ENCODE results near the gene LRMDA. TPM values are rescaled to one million over a fixed set of nuclear protein-coding genes. Genes with fewer than 3 reads are reported as not detected.

Gene LRMDA
- total RNA-seq, 4 donors from 2014 or later = 0.76 to 6.4 (median 1.3) TPM

- H3K4me3 ChIP-seq (ENCODE audit: low read depth, poor library complexity, severe bottlenecking) = no peak overlapping the region
- WGBS, 2 donors = 88 to 89% methylated on average over 4 of the region's 4 CpGs
- no peak for DNase-seq (ENCODE audit: low spot score in 2 of 2)
- TF ChIP-seq CTCF (IDR thresholded peaks at IDR 0.05) (no peak), POLR2A (IDR thresholded peaks at IDR 0.05) (no peak)
- intact Hi-C loops (cut with DNase I; ENCODE audit: low total_unique reads) = no loop called here
Observed at GRCh38 chr10:75696536-75696935, 265.1 kb downstream of the LRMDA start.

- TF ChIP-seq CTCF (IDR thresholded peaks at IDR 0.05) (no peak), POLR2A (IDR thresholded peaks at IDR 0.05) (no peak)
- no peak overlapping the region for H3K4me3 ChIP-seq (ENCODE audit: low read depth, poor library complexity, severe bottlenecking)
- DNase-seq (ENCODE audit: low spot score in 2 of 2) = no peak
- 75 to 79% methylated on average over 9 of the region's 9 CpGs for WGBS, 2 donors
- intact Hi-C loops (cut with DNase I; ENCODE audit: low total_unique reads) = no loop called here
Observed at GRCh38 chr10:75703191-75703854, 271.9 kb downstream of the LRMDA start.

GRCh38 chr10:75705426-75705825 lies 274.0 kb downstream of the LRMDA start:
- intact Hi-C loops (cut with DNase I; ENCODE audit: low total_unique reads) = no loop called here
- TF ChIP-seq CTCF (IDR thresholded peaks at IDR 0.05) (no peak), POLR2A (IDR thresholded peaks at IDR 0.05) (no peak)
- WGBS, 2 donors = 94% methylated on average over 5 of the region's 5 CpGs
- DNase-seq (ENCODE audit: low spot score in 2 of 2) = no peak
- no peak overlapping the region for H3K4me3 ChIP-seq (ENCODE audit: low read depth, poor library complexity, severe bottlenecking)

GRCh38 chr10:75707080-75707840 lies 275.8 kb downstream of the LRMDA start:
- no peak overlapping the region for H3K4me3 ChIP-seq (ENCODE audit: low read depth, poor library complexity, severe bottlenecking)
- intact Hi-C loops (cut with DNase I; ENCODE audit: low total_unique reads) = no loop called here
- WGBS, 2 donors = 90 to 93% methylated on average over 9 of the region's 9 CpGs
- no peak for DNase-seq (ENCODE audit: low spot score in 2 of 2)
- TF ChIP-seq POLR2A (IDR thresholded peaks at IDR 0.05) = no peak
- TF ChIP-seq CTCF (IDR thresholded peaks at IDR 0.05) = no peak

GRCh38 chr10:75708060-75708459 lies 276.6 kb downstream of the LRMDA start:
- 41 to 68% methylated on average over 9 of the region's 9 CpGs for WGBS, 2 donors
- H3K4me3 ChIP-seq (ENCODE audit: low read depth, poor library complexity, severe bottlenecking) = no peak overlapping the region
- TF ChIP-seq CTCF (IDR thresholded peaks at IDR 0.05) = no peak
- no peak for TF ChIP-seq POLR2A (IDR thresholded peaks at IDR 0.05)
- intact Hi-C loops (cut with DNase I; ENCODE audit: low total_unique reads) = no loop called here
- no peak for DNase-seq (ENCODE audit: low spot score in 2 of 2)
